COLO668 (cell line): ENCODE measurements around the gene KRTAP10-7.
"Not testable (repeated sequence)": the region's sequence is repeated elsewhere in the genome, so short reads cannot be mapped to it uniquely, and the experiment has no call there.

ENCODE experiments used
- DNase-seq: peaks from one replicate; lab custom pipeline; 2025; ENCODE audit not compliant: unreplicated experiment; lab: John Stamatoyannopoulos, UW

The KRTAP10-7 gene

DNA sequence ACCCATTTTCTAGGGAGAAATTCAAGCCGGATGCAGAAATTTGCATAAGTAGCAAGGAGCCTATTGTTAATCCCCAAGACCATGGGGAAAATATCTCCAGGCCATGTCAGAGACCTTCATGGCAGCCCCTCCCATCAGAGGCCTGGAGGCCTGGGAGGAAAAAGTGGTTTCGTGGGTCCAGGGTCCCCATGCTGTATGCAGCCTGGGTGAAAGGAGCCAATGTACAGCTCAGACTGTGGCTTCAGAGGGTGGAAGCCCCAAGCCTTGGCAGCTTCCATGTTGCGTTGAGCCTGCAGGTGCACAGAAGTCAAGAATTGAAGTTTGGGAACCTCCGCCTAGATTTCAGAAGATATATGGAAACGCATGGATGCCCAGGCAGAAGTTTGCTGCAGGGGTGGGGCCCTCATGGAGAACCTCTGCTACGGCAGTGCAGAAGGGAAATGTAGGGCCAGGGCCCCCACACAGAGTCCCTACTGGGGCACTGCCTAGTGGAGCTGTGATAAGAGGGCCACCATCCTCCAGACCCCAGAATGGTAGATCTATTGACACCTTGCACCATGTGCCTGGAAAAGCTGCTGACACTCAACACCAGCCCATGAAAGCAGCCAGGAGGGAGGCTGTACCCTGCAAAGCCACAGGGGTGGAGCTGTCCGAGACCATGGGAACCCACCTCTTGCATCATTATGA lies 9.9 kb downstream of the KRTAP10-7 start:
- not testable (repeated sequence) for DNase-seq

DNA sequence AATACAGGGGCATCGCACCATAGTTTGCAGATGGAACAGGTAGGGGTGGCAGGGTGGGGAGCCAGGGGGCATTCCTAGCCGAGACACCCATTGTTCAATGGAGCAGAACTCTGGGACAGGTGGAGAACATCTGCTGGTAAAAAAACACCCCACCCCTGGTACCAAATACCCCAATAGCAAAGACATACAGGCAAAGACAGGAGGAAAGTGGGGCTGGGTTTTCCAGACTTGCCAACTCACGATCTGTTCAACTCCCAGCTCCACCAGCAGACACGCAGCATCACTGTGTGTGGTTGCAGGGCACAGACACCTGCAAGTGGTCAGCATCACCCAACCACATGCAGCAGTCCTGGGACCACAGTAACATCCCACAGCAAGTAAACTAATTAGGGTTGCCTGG lies 11.2 kb downstream of the KRTAP10-7 start:
- DNase-seq = no peak

DNA sequence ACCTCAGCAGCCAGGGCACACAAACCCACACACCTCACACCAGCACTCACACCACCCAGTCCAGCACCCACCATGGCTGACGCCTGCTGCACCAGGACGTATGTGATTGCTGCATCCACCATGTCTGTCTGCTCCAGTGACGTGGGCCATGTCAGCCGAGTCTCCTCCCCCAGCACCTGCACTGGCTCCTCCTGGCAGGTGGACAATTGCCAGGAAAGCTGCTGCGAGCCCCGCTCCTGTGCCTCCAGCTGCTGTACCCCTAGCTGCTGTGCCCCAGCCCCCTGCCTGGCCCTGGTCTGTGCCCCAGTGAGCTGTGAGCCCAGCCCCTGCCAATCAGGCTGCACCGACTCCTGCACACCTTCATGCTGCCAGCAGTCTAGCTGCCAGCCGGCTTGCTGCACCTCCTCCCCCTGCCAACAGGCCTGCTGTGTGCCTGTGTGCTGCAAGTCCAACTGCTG lies 11.7 kb downstream of the KRTAP10-7 start, which contains the start of gene KRTAP10-8:
TSS of gene KRTAP10-8 (plus strand) at position 51 of the 458 bp plus-strand sequence. CDS start at position 73, 22 bp downstream.
- DNase-seq = no peak

DNA sequence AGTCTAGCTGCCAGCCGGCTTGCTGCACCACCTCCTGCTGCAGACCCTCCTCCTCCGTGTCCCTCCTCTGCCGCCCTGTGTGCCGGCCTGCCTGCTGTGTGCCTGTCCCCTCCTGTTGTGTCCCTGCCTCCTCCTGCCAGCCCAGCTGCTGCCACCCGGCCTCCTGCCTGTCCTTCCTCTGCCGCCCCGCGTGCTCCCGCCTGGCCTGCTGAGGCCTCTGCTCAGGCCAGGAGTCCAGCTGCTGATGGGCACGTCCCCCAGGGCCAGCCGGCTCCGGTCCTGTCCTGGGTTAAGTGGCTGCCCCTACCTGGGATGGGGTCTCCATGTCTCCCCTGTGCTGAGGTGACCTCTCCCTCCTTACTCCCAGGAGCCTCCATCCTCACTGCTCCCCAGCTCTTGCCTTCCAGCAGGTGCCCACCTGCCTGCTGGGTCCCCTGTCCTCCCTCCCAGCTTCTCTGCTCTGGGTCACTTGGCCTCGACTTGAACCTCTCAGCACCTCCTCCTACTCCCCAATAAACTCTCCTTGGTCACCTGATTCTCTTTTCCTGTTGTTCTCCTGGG lies 12.4 kb downstream of the KRTAP10-7 start:
- no peak for DNase-seq

DNA sequence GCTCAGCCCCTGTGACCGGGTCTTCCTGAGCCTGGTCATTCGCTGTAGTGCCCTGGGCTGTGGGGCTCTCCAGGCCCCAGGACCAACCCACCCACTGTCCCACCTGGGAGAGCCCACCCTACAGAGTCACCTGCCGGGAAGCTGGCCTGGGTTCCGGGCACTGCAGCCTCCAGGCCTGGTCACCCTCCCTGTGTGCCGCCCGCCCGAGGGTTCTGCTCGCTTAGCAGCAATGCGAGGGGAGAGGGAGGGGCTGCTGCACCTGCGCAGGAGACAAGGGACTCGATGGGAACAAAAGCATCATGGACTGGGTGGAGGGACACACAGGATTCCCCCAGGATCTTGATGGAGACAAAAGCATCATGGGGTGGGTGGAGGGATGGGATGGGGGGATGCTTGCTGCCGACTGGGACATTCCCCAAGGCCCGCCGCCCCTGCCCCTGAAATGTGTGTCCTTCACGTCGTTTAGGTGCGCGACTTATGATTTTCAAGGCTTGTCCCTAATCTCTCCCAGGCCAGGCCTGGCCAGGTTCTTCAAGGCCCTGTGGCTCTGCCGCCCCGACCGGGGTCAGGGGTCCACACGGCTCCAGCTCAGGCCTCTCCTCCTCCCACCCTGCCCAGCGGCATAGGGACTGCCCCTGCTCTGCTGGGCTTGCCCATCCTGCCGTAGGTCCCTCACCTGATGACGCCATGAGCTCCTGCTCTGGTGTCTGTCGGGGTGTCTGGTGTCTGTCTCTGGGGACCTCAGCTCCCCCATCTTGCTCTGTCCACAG lies 13.2 kb downstream of the KRTAP10-7 start:
- no peak for DNase-seq

DNA sequence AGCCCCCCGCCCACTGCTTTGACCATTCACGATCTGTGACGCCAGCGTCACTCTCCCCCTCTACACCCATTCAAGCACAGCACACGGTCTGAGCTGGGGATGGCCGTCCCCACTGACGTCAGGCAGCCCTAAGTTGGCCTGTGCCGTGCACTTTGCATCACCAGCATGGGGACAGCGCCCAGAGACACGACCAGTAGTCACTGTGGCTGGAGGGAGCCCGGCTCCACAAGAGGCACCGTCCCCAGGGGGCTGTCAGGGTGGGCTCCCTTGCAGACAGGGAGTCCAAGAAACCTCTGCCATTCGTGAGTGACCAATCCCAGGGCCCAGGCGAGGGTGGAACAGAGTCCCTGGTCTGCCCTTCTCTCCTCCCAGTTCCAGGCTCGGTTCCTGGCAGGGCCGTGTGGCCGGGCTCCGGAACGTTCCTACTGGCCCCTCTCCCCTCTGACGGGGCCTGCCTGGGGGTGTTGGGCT lies 13.8 kb downstream of the KRTAP10-7 start:
- no peak for DNase-seq

DNA sequence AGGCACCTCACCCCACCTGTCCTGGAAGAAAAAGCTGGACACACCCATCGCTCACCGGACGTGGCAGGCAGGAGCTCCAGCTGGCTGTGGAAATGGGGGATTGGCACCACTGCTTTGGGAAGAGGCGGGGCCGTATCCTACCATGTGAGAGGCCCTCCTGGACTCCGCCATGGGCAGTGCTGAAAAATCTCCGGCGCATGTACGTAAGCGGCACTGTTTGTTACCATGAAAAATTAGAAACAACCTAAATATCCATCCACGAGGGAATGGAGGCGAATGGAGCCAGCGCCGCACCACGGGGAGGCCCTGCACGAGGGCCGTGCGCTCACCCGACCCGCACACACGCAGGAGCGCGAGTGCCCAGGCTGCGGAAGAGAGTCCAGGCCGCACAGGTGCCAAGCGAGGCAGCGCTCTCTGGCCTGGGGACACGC lies 14.6 kb downstream of the KRTAP10-7 start:
- DNase-seq = peak; percentile 46

DNA sequence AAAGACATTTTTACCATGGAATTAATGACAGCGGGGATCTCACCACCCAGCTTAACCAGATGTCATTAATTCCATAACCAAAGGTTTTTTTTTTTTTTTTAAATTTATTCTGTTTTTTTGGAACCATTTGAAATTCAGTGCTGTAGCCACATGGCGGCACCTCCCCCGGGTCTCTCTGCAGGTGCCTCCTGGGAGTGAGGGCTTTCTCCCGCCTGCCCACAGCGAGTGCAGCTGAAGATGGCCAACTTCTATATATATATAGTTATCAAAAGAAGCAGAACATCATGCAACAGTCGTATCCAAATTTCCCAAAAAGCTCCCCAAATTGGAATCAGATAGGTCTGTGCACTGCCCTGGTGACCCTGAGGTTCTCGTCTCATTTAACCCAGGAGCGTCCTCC lies 15.1 kb downstream of the KRTAP10-7 start:
- no peak for DNase-seq

DNA sequence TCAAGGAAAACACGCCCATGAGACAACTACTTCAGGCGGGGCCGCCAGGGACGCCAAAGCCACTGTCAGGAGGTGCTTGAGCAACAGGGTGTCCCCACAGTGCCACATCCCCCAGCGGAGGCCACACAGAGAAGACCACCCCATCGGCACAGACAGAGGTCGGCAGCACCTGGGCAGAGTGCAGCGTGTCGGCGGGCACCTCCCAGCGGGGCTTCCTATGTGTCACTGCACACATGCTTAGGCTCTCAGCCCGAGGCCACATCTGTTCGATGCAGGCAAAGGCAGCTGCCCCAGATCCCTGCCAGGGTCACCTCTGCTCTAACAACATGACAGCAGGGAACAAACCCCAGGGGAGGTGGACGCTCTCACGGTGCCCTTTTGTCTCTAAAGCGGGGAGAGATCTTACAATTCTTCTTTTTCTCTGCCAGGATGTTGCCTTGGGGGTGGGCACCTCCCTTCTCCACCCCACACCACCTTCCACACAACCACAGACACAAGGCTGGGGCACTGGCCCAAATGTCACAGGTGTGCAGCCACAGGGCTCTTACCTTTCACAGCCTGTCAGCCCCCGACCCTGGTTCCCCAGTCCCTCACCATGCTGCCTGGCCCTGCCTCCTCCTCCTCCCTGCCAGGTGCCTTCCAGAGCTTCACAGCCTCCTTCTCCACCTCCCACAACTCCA lies 15.7 kb downstream of the KRTAP10-7 start:
- no peak for DNase-seq

DNA sequence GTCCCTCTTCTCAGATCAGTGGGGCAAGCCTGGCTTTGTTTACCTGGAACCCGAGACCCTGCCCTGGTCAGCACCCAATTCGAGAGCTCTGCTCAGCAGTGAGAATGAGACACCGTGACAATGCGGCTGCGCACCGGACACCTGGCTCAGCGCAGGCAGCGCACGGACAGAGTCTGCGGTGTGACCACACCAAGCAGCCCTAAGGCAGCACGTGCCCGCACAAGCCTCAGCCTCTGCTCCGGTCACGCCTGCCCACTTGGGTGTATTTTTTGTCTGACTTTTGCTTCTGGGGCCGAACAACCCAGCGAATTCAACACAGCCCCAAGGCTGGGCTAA lies 16.2 kb downstream of the KRTAP10-7 start:
- DNase-seq = no peak

DNA sequence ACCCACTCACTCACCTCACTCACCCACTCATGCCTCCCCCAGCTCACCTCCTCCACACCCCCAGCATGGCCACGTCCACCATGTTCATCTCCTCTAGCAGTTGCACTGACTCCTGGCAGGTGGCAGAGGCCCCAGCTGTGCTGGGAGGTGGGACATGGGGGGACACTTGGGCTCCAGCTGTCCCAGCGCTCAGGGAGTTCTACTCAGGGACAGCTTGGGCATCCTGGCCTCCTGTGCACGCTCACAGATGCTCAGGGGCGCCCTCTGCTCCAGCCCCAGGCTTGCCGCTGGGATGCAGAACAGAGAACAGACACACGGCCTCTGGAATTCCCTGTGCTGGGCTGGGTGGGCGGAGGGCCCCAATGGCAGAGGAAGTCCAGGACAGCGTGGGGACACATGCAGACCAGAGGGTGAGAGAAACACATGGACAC lies 16.7 kb downstream of the KRTAP10-7 start:
- no peak for DNase-seq

DNA sequence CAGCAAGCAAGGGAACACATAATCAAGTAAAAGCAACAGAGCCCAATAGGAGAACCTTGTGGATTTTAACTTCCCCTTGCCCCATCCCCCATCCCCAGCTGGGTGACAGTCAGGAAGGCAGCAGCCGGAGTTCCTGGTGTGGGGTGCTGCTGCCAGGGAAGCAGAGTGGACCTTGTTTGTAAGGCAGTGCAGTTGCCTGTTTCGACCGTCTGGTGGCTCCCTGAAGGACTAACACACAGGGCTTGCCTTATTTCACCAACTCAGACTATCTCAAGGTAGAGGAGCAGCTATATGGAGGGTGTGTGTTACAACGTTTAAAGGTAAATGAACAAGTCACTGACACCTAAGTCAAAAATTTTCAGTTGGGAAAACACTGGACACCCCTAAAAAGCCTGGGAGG lies 18.1 kb downstream of the KRTAP10-7 start:
- peak; percentile 17 for DNase-seq

DNA sequence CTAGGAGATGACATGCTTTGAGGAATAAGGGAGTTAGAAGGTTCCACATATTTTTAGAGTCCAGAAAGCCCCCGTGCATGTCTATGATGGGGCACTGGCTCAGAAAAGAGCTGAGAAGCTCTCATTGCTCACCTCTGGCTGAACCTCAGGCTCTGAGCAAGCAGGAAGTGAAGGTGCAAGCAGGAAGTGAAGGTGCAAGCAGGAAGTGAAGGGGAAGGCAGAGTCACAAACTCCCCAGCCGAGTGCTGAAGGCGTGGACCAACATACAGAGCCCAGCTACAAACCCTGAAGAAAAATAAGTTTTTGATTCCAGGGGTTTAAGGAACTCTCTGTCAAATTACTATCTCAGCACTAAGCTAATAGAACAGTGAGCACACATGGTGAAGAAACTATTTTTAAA lies 18.5 kb downstream of the KRTAP10-7 start:
- DNase-seq = no peak

DNA sequence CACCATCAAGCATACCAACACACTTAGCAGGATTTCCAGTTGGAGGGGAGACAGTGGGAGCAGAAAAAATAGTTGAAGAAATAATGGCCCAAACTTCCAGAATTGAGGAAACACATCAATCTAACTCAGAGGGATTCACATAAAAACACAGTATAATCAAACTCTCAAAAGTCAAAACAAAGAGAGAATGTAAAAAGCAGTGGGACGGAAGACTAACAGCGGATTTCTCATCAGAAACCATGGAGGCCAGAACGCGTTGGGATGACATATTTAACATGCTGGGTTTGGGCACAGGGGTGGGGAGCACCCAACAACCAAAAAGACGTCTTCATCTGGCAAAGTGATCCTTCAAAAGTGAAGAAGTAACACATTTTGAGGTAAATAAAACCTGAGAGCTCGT lies 19.5 kb downstream of the KRTAP10-7 start:
- DNase-seq = no peak

DNA sequence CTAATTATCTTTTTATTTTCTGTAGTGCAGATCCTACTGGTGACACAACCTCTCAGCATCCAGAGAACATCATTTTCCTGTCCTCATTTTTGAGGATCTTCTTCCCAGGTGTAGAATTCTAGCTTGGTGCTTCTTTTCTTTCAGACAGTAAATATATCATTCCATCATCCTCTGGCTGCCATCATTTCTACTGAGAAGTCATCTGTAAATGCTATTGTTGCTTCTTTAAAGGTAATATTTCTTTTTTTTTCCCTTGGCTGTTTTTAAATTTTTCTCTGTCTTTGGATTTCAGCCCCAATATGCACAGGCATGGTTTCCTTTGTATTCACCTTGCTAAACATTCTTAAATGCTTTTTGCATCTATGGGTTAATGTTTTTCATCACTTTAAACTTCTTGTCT lies 23.2 kb downstream of the KRTAP10-7 start:
- no peak for DNase-seq

DNA sequence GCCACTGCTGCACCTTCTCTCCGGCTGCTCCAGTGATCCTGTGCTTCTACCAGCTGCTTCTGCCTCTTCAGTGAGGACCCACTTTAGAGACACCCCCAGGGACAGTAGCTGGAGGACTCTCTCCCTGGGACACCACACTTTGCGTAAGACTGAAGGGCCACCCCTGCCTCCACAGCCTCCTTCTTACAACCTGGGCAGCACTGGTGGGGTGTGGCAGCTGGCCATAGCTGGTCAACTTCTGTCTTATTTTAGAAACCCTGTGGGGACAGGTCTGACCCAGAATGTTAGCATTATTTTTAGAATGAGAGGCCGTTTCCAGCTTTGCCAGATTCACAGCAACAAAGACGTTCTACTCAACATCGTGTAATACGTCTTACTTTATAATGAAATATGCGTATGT lies 25.4 kb downstream of the KRTAP10-7 start:
- no peak for DNase-seq

DNA sequence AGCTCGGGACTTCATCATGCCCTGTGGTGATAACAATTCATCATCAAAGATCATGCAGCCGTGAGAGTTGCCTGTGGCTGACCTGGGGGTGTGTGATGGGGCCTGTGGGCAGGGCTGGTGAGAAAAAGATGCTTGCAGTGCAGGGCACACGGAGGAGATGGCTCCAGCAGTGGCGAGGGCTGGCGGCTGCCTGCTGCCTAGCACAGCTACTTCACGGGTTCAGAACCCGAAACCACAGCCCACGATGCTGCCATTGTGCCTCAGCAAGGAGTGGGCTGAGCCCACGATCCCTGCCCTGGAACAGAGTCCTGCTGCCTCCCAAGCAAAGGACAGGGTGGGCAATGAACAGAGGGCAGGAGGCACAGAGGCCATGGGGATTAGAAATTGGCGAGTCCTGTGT lies 25.9 kb downstream of the KRTAP10-7 start:
- DNase-seq = no peak

DNA sequence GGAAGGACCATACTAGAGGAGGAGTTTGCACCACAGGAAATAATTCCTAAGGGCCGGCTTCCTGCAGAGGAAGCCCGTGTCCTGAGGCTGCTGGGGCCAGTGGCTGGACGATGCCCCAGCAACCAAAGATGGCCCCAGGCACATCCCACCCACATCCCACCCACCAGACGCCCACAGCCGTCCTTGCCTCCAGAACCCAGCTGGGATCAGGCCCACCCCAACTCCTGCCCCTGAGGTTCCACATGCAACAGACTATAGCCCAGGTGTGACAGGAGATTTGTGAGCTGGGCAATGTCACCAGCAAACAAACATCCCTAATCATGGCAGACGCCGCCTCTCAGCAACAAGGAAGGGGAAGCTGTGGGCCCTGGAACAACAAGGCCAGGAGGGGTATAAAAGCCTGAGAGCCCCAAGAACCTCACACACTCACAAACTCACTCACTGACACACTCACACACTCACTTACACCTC lies 26.3 kb downstream of the KRTAP10-7 start, which contains the start of gene KRTAP10-9:
TSS of gene KRTAP10-9 (plus strand) at position 421 of the 471 bp plus-strand sequence. CDS start 79 bp downstream, outside the sequence.
- DNase-seq = no peak

DNA sequence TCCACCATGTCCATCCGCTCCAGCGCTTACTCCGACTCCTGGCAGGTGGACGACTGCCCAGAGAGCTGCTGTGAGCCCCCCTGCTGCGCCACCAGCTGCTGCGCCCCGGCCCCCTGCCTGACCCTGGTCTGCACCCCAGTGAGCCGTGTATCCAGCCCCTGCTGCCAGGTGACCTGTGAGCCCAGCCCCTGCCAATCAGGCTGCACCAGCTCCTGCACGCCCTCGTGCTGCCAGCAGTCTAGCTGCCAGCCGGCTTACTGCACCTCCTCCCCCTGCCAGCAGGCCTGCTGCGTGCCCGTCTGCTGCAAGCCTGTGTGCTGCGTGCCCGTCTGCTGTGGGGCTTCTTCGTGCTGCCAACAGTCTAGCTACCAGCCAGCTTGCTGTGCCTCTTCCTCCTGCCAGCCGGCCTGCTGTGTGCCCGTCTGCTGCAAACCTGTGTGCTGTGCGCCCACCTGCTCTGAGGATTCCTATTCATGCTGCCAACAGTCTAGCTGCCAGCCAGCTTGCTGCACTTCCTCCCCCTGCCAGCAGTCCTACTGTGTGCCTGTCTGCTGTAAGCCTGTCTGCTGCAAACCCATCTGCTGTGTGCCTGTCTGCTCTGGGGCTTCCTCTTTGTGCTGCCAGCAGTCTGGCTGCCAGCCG lies 26.9 kb downstream of the KRTAP10-7 start:
- not testable (repeated sequence) for DNase-seq

DNA sequence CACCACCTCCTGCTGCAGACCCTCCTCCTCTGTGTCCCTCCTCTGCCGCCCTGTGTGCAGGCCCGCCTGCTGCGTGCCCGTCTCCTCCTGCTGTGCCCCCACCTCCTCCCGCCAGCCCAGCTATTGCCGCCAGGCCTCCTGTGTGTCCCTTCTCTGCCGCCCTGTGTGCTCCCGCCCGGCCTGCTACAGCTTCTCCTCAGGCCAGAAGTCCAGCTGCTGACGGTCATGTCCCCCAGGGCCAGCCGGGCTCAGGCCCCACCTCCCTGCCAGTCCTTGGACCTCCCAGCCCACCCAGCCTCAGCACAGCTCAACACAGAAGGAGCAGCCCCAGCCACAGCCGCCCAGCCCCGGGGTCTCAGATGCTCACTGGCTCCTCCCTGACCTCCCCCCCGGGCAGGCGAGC lies 27.4 kb downstream of the KRTAP10-7 start:
- DNase-seq = not testable (repeated sequence)
